ENCODE measurements around the gene CYBB. TPM values are rescaled to one million over a fixed set of nuclear protein-coding genes. Genes with fewer than 3 reads are reported as not detected.

Gene CYBB
- total RNA-seq, 1 experiment from 2014 or later: 0.11 TPM

DNA sequence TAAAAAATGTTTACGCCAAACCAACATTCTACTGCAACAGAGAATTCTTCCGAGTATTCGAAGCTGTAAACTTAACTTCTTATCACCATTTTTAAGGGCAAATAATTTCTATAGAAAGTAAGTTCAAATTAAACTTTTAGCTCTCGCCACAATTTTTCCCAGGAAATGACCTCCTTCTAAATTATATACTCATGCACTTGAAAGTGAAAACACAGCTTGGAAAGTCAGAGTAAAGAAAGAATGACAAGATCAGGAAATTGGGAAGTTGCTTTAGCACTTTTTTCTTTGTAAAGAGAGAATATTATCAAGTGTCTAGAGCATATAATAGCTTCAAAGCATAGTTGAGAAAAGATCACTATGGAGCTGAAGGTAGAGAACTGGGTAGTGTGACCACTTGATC, 1.2 kb downstream of the CYBB start:
- DNase-seq (ENCODE audit: low read depth, low spot score): no peak
- in situ Hi-C loops (cut with HindIII; ENCODE audit: low pct_unique_long_range_greater_than_20kb, low sequenced_read_pairs): no loop called here

DNA sequence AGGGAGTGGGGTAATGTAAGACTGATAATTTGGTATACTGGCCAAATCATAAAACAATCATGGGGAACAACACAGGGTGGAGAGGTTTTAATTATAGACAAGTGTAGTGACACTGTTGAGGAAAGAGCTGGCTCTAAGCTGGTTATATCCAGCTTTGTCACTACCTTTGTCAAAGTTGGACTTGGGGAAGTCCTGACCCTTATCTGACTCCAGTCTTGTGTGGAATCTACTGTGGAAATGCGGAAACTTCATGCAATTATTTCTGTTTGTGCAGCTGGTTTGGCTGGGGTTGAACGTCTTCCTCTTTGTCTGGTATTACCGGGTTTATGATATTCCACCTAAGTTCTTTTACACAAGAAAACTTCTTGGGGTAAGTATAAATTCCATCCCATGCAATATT, 2.0 kb downstream of the CYBB start:
- in situ Hi-C loops (cut with HindIII; ENCODE audit: low pct_unique_long_range_greater_than_20kb, low sequenced_read_pairs): no loop called here

DNA sequence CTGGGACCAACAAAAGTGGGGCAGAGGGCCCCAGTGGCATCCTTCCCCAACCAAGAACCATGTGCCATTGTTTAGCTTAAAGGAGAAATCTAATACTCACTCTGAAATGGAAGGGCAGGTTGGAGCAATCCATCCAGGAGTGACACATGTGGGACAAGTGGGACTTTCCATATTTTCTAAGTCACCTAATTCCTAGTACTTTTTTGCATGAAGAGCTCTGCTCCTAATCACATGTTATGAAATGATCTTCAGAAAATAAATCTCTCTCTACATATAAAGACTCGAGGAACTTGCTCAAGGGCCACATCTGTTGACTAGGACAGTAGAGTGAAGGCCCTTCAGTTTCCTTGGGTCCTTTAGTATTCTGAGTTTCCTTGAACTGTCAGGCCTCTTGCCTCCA, 2.5 kb downstream of the CYBB start:
- in situ Hi-C loops (cut with HindIII; ENCODE audit: low pct_unique_long_range_greater_than_20kb, low sequenced_read_pairs): no loop called here
- DNase-seq (ENCODE audit: low read depth, low spot score): no peak

More for the DNA sequence above, 2.0 kb downstream of the CYBB start:
- DNase-seq (ENCODE audit: low read depth, low spot score): no peak

DNA sequence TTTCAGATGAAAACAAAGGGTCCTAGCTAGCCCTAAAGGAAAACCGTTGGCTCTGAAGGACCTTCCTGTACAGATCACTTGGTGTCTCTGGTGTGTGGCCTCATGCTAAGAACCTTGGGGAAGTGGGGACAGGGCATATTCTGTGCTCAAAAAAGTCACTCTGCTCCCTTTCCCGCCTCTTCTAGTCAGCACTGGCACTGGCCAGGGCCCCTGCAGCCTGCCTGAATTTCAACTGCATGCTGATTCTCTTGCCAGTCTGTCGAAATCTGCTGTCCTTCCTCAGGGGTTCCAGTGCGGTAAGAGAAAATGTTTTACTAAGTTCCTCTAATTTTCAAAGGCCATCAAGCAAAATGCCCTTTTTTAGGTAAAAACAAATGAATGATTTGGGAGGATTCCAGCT, 3.4 kb downstream of the CYBB start:
- no peak for DNase-seq (ENCODE audit: low read depth, low spot score)
- in situ Hi-C loops (cut with HindIII; ENCODE audit: low pct_unique_long_range_greater_than_20kb, low sequenced_read_pairs): no loop called here

DNA sequence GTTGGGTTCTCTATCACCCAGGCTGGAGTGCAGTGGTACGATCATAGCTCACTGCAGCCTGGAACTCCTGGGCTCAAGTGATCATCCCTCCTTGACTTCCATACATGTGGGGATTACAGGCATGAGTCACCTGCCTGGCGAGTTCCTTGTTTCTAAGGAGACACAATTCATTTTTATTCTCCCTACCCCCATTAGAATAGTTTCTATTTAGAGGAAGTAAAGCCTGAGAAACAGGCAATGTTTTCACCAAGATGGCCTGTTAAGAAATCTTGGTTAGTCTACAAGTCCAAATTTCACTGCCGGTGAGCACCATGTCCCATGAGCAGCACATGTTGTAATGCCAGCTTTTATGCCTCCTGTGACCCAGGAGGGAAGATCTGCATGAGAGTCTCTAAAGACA, 5.7 kb downstream of the CYBB start:
- no peak for DNase-seq (ENCODE audit: low read depth, low spot score)
- in situ Hi-C loops (cut with HindIII; ENCODE audit: low pct_unique_long_range_greater_than_20kb, low sequenced_read_pairs): no loop called here

DNA sequence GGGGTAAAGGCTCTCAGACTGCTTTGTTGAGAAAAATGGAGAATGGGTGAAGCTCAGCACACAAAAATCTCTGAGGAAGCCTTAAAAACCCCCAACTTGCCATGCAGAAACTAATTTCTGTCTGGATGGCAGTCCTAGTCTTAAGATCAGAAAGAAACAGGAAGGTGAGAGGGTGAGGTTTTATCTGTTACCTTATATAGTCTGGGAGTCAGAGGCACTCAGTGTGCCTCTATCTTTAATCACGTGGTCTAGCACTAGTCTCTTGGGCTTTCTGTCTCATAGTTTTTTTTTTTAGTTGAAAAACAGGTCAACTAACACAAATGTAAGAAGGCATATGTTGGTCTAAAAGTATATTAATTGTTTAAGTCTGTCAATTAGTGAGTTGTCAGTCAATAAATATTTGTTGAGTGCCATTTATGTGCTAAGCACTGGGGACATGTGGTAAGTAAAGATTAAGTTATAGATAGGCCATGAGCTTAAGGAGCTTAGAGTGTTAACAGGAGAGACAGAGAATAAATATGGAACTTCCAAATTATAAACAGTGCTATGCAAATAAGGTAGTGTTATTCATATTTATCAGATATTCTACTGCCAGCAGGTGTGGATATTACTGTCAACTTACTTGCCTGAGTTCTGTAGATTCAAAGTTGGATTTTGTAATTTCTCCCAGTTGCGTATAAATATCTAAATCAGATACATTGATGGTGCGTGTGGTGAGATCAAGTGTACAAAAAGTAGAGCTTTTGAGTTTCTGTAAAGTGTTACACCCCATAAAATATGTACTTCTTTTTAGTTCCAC, 7.0 kb downstream of the CYBB start:
- in situ Hi-C loops (cut with HindIII; ENCODE audit: low pct_unique_long_range_greater_than_20kb, low sequenced_read_pairs): no loop called here
- no peak for DNase-seq (ENCODE audit: low read depth, low spot score)

DNA sequence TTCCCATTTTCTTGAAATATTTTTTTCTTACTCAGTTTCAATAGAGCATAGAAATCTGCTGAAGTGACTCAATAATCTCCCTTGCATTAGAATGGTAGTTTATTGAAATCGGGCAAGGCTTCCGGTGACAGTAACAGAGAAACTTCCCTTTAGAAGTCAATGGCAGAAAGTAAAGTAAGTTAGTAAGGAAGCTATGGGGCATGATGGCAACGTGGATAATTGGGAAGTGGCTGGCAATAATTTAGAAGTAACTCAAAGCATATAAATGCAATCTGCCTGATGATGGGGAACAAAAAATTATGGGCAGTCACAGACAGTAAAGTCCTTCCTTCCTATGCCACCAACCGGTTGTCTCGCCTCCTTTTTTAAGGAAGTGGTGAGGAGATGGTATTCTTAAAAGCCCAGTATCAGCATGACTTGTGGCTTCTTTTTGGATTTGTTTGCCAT, 7.6 kb downstream of the CYBB start:
- DNase-seq (ENCODE audit: low read depth, low spot score): no peak
- in situ Hi-C loops (cut with HindIII; ENCODE audit: low pct_unique_long_range_greater_than_20kb, low sequenced_read_pairs): no loop called here

DNA sequence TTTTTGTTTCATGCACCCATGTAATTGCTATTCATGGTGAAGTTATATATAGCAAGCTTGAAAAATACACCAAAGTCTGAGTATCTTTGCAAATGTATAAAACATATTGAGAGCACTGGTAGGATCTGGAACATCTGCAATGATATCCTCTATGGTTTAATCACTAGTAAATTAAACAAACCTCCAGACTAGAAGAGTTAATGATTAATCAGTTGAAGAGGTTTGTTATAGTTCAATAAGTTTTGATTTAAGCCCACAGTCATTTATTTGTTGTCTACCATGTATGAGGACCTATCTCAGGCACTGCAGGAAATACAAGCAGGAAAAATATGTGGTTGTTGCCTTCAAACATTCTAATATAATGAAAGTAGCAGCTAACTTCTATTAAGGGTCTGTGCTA, 16.5 kb downstream of the CYBB start:
- DNase-seq (ENCODE audit: low read depth, low spot score): no peak
- in situ Hi-C loops (cut with HindIII; ENCODE audit: low pct_unique_long_range_greater_than_20kb, low sequenced_read_pairs): no loop called here

DNA sequence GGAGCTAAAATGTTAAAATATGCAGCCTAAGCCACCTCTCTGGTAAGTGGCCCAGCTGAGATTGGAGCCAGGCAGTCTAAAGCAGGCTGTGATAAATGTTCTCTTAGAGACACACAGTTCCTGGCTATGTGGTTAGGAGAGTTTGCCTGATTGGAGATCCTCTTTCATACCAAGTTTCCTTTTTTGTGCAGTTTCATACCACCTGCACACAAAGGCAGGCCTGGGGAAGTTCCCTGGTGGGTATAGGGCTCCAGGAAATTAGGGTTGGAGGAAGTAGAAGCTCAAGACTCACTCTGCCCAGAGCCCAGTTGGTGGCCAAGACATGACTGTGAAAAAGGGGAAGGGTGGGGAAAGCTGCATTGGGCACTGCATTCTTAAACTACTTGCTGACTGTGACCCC, 16.9 kb downstream of the CYBB start:
- in situ Hi-C loops (cut with HindIII; ENCODE audit: low pct_unique_long_range_greater_than_20kb, low sequenced_read_pairs): no loop called here
- DNase-seq (ENCODE audit: low read depth, low spot score): no peak

DNA sequence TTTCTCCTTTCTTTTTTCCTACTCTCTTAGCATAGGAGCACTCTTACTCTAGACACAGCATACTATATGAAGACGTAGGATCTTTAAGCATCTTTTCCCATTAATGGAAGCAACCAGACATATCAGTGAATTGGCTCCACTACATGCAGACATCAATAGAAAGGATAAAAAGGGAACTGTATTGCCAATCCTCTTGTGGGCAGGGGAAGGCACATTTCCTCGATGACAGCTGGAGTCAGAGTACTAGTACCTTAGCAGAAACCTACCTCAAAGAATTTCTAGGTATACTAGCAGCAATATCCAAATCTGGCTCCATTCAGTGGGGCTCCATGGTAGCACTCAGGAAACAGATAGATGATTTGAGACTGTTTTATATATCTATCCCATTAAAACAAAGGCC, 20.1 kb downstream of the CYBB start:
- in situ Hi-C loops (cut with HindIII; ENCODE audit: low pct_unique_long_range_greater_than_20kb, low sequenced_read_pairs): no loop called here
- no peak for DNase-seq (ENCODE audit: low read depth, low spot score)

DNA sequence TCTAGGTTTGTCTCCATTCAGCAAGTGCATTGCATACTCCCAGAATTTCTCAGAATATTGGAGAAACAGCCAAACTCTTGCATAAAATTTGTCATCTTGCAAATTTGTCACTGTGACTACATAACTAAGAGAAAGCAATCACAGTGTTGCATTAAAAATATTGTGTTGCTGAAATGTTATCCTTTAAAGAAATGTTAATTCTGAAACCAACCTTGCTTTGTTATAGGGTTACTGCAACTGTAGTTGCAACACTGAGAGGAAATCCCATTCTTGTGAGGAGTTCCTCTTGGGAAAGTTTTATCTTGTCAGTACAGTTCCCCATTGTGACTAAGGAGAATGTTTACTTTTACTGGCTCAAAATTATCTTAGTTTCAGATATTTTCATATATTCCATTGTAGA, 20.9 kb downstream of the CYBB start:
- DNase-seq (ENCODE audit: low read depth, low spot score): no peak
- in situ Hi-C loops (cut with HindIII; ENCODE audit: low pct_unique_long_range_greater_than_20kb, low sequenced_read_pairs): no loop called here

DNA sequence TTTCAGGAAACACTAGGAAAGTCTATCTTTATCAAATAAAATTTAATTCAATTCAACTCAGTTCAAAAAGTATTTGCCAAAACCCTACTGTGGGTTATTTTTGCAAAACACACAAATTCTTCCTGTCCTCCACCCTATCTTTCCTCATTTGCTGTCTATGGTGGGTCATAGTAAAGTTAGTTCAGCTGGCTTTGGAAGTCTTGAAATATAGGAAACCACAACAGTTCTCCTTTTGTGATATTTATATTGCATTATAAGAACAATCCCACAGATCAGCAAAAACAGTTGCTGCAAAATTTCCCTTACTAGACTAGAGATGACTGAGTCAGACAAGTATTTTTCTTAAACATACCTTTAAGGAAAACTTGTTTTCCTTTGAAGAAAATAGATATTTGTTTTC, 22.2 kb downstream of the CYBB start:
- no peak for DNase-seq (ENCODE audit: low read depth, low spot score)
- in situ Hi-C loops (cut with HindIII; ENCODE audit: low pct_unique_long_range_greater_than_20kb, low sequenced_read_pairs): no loop called here

DNA sequence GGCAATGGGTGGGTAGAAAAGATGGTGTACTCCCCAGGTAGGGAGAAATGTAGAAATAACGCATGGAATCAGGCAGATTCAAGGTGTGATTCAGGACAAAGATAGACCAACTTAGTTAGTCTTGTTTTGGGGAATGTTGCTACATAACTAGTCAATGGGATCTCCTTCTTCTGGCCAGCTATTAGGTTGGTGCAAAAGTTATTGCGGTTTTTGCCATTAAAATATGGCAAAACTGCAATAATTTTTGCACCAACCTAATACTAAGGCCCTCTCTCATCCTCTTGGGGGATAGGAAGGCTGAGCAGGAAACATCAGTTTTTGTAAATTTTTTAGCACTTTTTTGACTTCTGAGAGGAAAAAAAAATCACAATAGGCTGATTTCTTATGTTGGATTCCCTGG, 23.2 kb downstream of the CYBB start:
- in situ Hi-C loops (cut with HindIII; ENCODE audit: low pct_unique_long_range_greater_than_20kb, low sequenced_read_pairs): no loop called here
- no peak for DNase-seq (ENCODE audit: low read depth, low spot score)

DNA sequence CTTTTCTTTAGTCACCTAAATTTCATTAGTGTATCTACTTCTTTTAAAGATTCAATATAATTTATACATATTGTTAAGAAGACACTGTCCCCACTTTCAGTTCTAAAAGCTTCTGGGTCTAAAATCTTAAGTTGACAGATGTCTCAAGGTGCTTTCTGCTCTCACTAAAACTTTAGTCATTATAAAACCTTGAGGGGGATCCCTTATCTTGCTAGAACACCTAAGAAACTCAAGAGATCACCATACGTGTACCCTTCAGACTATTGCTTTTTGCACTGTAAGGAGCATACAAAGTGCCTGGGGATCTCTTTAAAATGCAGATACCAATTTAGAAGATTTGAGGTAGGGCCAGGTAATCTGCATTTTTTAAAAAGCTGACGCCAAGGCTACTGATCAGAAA, 30.1 kb downstream of the CYBB start:
- in situ Hi-C loops (cut with HindIII; ENCODE audit: low pct_unique_long_range_greater_than_20kb, low sequenced_read_pairs): no loop called here
- DNase-seq (ENCODE audit: low read depth, low spot score): no peak

DNA sequence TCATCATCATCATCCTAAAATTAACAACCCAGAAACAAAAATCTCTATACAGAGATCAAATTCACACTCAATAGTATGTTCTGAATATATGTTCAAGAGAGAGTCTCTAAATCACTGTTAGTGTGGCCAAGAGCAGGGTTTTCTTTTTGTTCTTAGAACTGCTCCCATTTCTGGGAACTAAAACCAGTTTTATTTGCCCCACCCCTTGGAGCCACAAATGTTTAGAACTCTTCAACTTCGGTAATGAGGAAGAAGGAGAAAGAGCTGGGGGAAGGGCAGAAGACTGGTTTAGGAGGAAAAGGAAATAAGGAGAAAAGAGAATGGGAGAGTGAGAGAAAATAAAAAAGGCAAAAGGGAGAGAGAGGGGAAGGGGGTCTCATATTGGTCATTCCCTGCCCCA, 32.3 kb downstream of the CYBB start:
- in situ Hi-C loops (cut with HindIII; ENCODE audit: low pct_unique_long_range_greater_than_20kb, low sequenced_read_pairs): no loop called here
- no peak for DNase-seq (ENCODE audit: low read depth, low spot score)

DNA sequence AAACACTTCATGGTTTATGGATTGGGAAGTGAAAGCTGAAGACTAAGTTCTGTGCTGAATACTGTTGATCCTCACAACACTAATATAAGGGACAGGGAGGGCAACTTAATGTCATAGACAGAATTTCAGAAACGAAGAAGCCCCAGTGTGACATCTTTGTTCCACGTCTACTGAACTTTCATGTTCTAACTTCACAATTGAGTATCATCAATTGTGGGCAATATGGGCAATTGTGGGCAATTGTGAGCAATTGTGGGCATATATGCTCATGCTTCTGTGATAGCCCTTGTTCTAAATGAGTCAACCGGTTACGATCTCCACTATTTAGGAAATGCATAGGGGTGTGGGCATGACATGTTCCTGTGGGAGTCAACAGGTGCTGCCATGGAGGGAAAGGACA, 33.7 kb downstream of the CYBB start:
- in situ Hi-C loops (cut with HindIII; ENCODE audit: low pct_unique_long_range_greater_than_20kb, low sequenced_read_pairs): no loop called here

DNA sequence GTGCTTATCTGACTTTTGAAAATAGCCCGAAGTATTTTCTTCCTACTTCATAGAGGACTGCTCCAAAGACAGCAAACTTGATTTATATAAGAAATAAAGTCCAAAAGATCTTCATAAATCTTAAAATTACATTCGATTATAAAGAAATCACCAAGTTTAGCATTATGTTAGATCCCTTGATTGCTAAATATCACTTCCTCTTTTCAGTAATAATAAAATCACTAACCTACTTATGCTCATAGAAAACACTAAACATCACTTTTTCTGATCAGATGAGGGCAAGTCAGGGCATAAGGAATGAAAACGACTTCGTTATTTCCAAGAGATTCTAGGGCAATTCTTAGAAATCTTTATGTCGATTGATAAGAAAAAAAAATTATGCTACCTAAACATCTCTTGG, 35.5 kb downstream of the CYBB start:
- DNase-seq (ENCODE audit: low read depth, low spot score): no peak
- in situ Hi-C loops (cut with HindIII; ENCODE audit: low pct_unique_long_range_greater_than_20kb, low sequenced_read_pairs): no loop called here

More for the DNA sequence above, 33.7 kb downstream of the CYBB start:
- DNase-seq (ENCODE audit: low read depth, low spot score): no peak

DNA sequence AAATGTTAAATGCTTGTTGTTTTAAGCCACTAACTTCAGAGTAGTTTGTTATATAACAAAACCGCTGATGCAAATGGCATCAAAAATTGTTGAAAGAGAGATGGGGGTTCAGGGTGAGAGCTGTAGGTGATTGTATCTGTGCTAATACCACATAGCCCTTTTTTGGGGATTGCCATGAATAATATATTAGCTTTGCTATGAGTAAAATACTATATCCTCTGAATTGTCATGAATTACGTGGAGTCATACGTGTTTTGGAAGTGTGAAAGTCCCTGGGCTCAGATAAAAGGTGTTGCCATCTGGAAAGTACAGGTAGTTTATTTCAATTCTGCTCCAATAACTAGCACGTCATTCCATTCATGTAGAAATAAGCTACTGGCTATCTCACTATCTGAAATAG, 36.9 kb downstream of the CYBB start:
- no peak for DNase-seq (ENCODE audit: low read depth, low spot score)
- in situ Hi-C loops (cut with HindIII; ENCODE audit: low pct_unique_long_range_greater_than_20kb, low sequenced_read_pairs): no loop called here

DNA sequence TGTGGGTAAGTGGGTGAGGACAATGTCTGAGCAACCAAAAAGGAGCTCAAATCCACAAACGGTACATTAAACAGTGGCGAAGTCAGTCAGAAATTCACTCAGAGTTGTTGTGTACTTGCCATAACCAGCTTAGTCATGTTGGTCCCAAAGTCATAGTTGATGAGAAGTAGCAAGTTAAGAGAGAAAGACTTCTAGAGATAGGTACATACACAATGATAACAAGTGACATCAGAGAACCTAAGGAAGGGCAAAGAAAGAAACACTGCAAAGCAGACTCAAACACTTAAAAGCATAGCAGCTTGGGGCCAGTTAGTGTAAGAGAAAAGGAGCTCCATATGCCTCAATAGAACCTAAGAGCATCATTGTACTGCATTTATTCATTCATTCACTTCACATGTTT, 37.3 kb downstream of the CYBB start:
- no peak for DNase-seq (ENCODE audit: low read depth, low spot score)
- in situ Hi-C loops (cut with HindIII; ENCODE audit: low pct_unique_long_range_greater_than_20kb, low sequenced_read_pairs): no loop called here

DNA sequence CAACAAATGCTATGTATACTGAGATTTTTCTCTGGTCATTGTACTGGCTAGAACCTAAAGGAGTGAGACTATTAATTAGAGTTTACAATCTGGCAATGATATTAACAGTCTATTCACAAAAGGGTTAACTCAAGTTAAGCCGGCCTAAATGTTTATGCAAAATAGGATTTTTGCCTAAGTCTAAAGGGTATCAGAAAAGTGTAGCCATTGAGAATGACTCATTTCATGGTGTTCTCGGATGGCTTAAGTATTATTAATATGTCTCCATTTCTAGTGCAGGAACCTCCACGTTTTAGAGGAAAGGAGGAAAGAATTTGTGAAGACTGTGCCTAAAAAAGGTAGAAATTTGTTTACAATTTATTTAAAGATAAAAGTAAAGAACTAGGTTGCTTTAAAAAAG, 37.7 kb downstream of the CYBB start:
- DNase-seq (ENCODE audit: low read depth, low spot score): no peak
- in situ Hi-C loops (cut with HindIII; ENCODE audit: low pct_unique_long_range_greater_than_20kb, low sequenced_read_pairs): no loop called here

Data from SK-MEL-5 (cell line).